Activated naive CD8-positive, alpha-beta T cell treated with anti-CD3 and anti-CD28 coated beads, Interleukin-2, amount 10 ng/mL, durations not matched to agents 7 days and 5 days (primary cell): Measurements from ENCODE around the gene LRRC61. TPM values are rescaled to one million over a fixed set of nuclear protein-coding genes. Genes with fewer than 3 reads are reported as not detected.
"Not testable (repeated sequence)": the region's sequence is repeated elsewhere in the genome, so short reads cannot be mapped to it uniquely, and the experiment has no call there.

Experiments
- ATAC-seq: fragments of 150-1000 bp; cut with Tn5 transposase; one replicate; pipeline ENCODE4 v1.10.0; 2021; ENCODE audit warnings: low read depth, moderate library complexity
- POLR2A ChIA-PET: fragments of 350-600 bp; sonication (Branson Sonifier 250); formaldehyde crosslinking; loops from one replicate; lab custom pipeline; 2021; ENCODE audit warnings: antibody characterized with exemption; lab: Charles Lee
- DNase-seq: peaks from one replicate; pipeline ENCODE4 v3.0.0; 2021
- H3K27ac Mint-ChIP-seq: one replicate; pipeline ENCODE4 v1.8.0; 2022; ENCODE audit warnings: mild to moderate bottlenecking, mixed read lengths
- H3K27me3 Mint-ChIP-seq: one replicate; pipeline ENCODE4 v1.8.0; 2022; ENCODE audit warnings: mild to moderate bottlenecking, moderate library complexity, mixed read lengths
- H3K36me3 Mint-ChIP-seq: one replicate; pipeline ENCODE4 v1.8.0; 2021; ENCODE audit warnings: mild to moderate bottlenecking, mixed read lengths
- H3K4me1 Mint-ChIP-seq: one replicate; pipeline ENCODE4 v1.8.0; 2021; ENCODE audit warnings: mixed read lengths
- H3K4me3 Mint-ChIP-seq: one replicate; pipeline ENCODE4 v1.8.0; 2022; ENCODE audit warnings: mild to moderate bottlenecking, moderate library complexity, mixed read lengths
- H3K9me3 Mint-ChIP-seq: one replicate; pipeline ENCODE4 v1.8.0; 2021; ENCODE audit warnings: mixed read lengths
- total RNA-seq, 2 experiments: library from RNA; stranded (reverse); gene quantifications; one replicate each; pipeline ENCODE4 v1.2.3, GENCODE V29; 2021

LRRC61 gene, protein sequence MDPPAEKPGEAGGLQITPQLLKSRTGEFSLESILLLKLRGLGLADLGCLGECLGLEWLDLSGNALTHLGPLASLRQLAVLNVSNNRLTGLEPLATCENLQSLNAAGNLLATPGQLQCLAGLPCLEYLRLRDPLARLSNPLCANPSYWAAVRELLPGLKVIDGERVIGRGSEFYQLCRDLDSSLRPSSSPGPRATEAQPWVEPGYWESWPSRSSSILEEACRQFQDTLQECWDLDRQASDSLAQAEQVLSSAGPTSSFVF
- 10 to 100 TPM; 16.6 to 17.2 TPM for total RNA-seq

DNA sequence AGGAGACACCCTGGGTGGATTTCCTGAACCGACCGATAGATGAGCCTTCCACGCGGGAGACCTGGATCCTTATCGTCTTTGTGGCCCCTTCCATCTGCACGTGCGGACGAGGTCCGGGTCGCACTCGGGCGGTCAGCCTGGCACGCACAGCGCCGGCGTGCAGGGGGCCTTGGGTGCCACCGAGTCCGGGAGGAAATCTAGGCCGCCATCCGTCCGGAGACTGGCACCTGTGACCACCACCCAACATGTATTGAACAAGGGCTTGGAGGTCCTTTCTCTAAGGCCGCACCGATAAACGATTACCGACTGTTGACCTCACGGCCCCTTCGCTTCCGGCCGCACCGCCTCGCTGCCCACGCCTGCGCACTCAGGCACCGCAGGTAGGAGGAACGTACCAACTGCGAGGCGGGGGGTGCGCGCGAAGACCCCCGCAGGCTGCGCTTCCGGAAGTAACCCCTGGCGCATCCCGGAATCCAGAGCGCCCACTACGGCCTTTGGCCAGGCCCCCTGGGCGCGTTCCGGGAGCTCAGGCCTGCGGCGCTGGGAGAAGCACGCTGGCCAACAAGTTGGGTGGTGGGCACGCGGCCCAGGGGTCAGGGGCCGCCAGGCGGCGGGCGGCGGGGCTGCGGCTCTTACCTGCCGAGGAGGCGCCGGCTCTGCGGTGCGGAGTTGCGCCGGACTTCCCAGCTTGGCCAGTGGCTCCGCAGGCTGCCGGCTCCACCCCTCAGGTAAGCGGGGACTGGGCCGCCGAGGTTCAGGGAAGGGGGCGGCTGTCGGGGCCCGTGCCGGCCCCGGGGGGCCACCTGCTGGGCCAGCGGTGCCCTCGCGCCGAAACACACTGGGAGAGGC, at the start of gene LRRC61, which contains the start of gene ACTR3C:
TSS of gene LRRC61 (plus strand) at position 523 of the 849 bp plus-strand sequence. CDS start 13,507 bp downstream, outside the sequence.
TSS of gene ACTR3C (minus strand) at position 713 of the 849 bp plus-strand sequence. CDS start 28,249 bp downstream, outside the sequence.
- ATAC-seq (peak; percentile 63), DNase-seq (peak; percentile 81)
- Mint-ChIP-seq H3K4me1 (peaks cover 21% of the 10 kb centered on the region), H3K27ac (peak within 1 kb of the TSS; percentile 99), H3K4me3 (peak within 1 kb of the TSS; percentile 99), H3K36me3 (peaks cover 12% of the 10 kb centered on the region), H3K9me3 (no peaks in the 10 kb centered on the region), H3K27me3 (no peaks in the 10 kb centered on the region)
- POLR2A ChIA-PET, result interaction anchor here (0.6 to 1.8 kb wide), 7 partner anchors 9 to 1211 kb away, joined by 3 to 10 read pairs (median 4); partner anchors contain the start of gene REPIN1

DNA sequence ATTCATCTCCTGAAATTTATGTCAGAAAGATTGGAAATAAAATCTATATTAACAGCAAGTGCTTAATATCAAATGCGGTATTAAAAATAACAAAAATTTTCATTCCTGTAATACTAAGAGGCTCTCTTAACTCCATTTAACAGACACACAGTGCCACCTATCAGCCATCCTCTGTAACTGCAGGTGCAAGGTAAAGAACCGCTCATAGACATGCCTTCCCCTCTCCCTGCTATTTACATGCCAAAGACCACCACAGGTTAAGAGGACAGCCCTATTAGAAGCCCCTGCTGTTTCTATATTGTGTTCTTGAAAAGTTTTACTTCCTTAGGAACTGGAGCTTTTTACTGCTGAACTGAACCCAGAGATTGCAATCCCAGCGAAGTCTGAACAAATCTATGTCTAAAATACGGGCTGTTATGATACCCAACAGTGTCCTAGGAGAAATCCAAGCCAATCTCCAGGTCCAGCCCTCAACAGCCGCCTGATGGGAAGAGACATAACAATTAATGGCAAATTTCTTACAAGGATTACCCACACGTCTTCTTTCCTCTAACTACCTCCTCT, 46.9 kb upstream of the LRRC61 start:
- DNase-seq, H3K4me3 Mint-ChIP-seq, H3K27me3 Mint-ChIP-seq, H3K36me3 Mint-ChIP-seq, H3K9me3 Mint-ChIP-seq, H3K4me1 Mint-ChIP-seq, POLR2A ChIA-PET, H3K27ac Mint-ChIP-seq: not testable (repeated sequence)
- peak; percentile 66 for ATAC-seq

DNA sequence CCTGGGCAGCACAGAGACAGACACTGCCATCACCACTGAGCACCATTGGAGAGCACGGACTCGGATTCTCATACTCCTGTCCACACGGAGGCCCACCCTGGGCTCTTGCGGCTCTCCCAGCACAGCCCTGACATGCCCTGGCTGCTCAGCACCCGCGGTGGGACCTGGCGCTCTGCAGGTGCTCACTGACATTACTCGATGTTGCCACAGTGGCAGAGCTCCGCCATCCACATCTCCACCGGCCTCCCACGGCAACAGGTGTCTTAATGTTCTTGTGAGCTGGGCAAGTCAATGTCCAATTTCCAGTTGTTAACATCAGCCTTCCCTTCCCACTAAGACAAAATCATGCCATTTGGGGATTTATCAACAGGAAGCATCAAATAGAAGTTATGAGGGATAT, 44.8 kb upstream of the LRRC61 start:
- H3K4me1 Mint-ChIP-seq, POLR2A ChIA-PET, DNase-seq, H3K27me3 Mint-ChIP-seq, ATAC-seq, H3K27ac Mint-ChIP-seq, H3K9me3 Mint-ChIP-seq, H3K36me3 Mint-ChIP-seq, H3K4me3 Mint-ChIP-seq: not testable (repeated sequence)

DNA sequence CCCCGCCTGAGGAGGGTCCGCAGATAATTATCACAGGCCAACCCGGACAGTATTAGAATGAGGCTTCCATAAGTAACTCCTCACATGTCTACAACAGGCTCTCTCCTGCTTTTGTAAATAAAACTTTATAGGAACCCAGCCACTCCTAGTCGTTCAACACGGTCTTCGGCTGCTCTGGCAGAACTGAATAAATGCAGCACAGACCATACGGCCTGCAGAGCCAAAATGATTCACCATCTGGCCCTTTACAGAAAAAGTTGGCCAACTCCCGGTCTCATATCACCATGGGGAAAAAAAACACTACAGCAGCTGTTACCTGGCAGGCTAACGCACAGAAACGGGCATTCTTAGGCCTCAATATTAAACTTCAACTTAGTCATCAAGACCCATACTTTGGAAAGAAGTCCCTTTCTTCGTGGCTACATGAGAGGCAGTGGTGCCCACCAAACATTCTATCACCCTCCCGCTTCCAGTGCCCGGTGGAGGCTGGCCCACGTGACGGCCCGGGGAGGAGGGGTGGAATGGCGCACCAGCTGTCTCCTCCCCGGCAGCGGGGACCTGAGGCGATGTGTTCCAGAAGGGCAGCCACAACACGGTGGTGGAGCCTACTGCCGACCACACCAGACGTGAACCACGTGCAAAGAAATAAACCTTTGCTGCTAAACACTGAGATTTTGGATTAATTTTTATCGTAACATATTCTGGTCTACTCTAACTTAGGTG, 41.3 kb upstream of the LRRC61 start:
- POLR2A ChIA-PET, ATAC-seq, H3K4me3 Mint-ChIP-seq, H3K27me3 Mint-ChIP-seq, H3K4me1 Mint-ChIP-seq, H3K36me3 Mint-ChIP-seq, DNase-seq, H3K9me3 Mint-ChIP-seq, H3K27ac Mint-ChIP-seq: not testable (repeated sequence)

DNA sequence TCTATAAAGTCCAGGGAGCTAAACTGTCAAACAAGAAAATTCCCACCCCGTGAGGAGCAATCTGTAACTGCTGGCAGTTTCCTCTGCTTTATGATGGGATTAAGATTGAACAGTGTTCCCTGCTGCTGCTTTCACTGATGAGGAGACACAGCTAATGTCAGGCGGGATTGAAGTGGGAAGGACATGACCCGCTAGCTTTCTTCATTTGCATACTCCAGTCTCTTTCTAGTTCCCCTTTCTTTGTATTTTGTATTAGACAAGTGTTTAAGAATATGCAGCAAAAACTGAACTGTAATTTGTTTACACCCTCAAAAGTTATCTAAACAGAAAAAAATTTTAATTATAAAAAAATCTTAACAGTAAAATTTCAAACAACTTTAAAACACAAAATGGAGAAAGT, 40.0 kb upstream of the LRRC61 start:
- H3K4me1 Mint-ChIP-seq, H3K36me3 Mint-ChIP-seq, ATAC-seq, POLR2A ChIA-PET, H3K27ac Mint-ChIP-seq, H3K4me3 Mint-ChIP-seq, DNase-seq, H3K27me3 Mint-ChIP-seq, H3K9me3 Mint-ChIP-seq: not testable (repeated sequence)

DNA sequence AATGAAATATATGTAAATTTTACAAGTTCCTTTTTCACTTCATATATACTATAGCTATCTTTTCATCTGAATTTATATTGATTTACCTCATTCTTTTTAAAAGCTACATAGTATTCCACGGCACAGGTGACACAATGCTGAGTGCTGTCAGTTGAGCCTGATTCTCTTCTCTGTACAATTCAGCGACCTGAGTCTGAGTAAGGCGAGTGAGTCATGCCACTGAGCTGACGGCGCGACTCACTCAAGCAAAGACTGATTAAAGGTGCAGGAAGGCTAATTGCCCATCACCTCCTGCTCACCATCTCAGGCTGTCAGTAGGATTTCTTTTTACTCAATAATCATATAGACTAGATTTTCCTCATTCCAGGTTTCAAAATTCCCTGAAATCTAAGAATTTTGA, 39.5 kb upstream of the LRRC61 start:
- H3K9me3 Mint-ChIP-seq, POLR2A ChIA-PET, H3K36me3 Mint-ChIP-seq, H3K27ac Mint-ChIP-seq, DNase-seq, H3K27me3 Mint-ChIP-seq, H3K4me3 Mint-ChIP-seq, ATAC-seq, H3K4me1 Mint-ChIP-seq: not testable (repeated sequence)

DNA sequence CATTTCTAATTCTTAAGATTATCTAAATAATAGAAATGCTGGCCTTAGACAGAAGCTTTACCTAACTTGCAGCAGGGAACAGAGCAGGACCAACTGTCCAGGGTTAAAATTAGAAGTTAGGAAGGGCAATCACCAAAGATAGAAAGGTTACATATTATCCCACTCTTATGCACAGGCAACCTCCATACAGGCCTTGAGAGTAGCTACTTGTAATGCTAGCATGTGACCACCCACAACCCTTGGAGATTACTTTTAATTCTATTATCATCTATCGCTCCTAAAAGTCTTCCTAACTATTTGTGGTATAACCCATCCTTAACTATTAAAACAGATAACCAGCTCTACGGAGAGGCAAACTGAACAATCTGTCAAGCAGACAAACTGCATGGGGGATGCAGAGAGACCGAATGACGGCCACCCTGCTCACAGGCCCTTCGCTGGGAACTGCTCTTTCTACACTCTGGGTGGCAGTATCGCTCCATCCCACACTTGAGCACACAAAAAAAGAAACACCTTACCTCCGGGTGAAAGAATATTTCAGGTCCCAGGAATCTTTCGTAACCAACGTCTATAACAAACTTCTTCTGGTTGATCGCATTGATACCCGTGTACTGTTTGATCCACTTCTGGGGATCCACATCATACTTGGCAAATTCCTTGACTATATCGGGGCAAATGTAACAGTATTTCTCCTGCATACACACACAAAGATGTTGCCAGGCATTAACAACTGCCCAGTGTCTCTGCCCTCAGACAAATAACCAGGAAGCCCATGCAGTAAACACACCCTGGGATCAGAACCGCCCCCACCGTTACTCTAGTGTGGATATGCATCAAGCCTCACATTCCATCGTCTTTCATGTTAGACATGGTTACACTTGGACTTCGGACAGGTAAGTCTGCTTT, 37.1 kb upstream of the LRRC61 start:
- DNase-seq, POLR2A ChIA-PET, H3K27ac Mint-ChIP-seq, H3K4me3 Mint-ChIP-seq, H3K36me3 Mint-ChIP-seq, H3K4me1 Mint-ChIP-seq, H3K9me3 Mint-ChIP-seq, H3K27me3 Mint-ChIP-seq: not testable (repeated sequence)
- peak; percentile 80 for ATAC-seq

DNA sequence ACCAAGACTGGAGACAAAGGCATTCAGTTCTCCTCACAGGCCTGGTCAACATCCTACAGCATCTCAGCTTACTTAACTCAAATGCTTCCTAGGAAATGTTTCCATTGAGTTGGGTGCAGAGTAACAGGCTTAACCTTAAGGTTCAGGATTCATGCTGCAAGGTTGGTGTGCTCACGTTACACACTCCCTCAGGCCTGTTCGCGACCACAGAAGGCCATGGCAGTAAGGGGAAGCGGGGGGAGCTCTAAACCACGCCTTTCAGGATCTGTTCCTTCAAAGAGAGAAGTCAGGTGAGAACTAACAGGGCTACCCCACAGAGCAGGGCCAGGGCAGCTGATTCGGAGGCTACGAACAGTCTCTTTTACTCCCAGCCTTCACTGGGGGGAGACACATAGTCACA, 35.3 kb upstream of the LRRC61 start:
- DNase-seq, H3K9me3 Mint-ChIP-seq, POLR2A ChIA-PET, H3K4me1 Mint-ChIP-seq, H3K27me3 Mint-ChIP-seq, H3K4me3 Mint-ChIP-seq, H3K36me3 Mint-ChIP-seq, H3K27ac Mint-ChIP-seq, ATAC-seq: not testable (repeated sequence)

DNA sequence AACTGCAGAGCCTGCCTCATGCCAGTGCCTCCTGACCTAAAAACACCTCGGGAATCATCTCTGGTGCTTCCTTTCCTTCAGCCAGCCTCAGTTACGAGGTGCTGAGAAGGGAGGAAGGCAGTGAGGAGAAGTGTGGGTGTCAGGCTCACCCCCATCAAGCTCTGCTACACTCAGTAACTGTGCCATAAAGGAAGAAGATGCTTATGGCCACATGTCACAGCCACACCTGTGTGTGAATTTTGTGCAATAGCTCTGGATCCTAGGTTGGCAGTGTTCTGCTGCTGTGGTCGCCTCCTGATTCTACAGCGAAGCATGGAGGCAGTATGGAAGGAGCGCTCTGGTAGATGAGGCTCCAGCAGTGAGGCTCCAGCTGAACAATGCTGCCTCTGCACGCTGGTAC, 34.3 kb upstream of the LRRC61 start:
- H3K27me3 Mint-ChIP-seq, H3K27ac Mint-ChIP-seq, H3K4me3 Mint-ChIP-seq, ATAC-seq, POLR2A ChIA-PET, H3K4me1 Mint-ChIP-seq, DNase-seq, H3K36me3 Mint-ChIP-seq, H3K9me3 Mint-ChIP-seq: not testable (repeated sequence)

DNA sequence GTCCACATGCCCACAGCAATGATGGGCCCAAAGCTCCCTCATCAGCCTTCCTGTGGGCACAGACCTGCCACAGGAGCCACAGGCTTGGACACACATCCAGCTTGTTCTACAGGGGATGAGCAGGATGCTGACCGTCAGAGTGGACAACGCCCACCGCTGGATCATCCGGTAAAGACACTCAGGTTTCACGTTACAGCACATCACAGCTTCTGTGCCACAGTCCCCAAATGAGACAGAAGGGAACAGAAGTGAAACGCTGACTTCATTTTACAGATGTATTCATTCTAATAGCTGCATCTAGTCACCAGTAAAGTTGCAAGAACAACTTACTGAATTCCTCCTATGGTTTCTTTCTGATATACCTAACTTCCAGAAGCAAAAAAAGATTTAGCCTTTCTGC, 32.8 kb upstream of the LRRC61 start:
- H3K27me3 Mint-ChIP-seq, POLR2A ChIA-PET, H3K36me3 Mint-ChIP-seq, H3K4me3 Mint-ChIP-seq, ATAC-seq, H3K4me1 Mint-ChIP-seq, H3K27ac Mint-ChIP-seq, DNase-seq, H3K9me3 Mint-ChIP-seq: not testable (repeated sequence)

DNA sequence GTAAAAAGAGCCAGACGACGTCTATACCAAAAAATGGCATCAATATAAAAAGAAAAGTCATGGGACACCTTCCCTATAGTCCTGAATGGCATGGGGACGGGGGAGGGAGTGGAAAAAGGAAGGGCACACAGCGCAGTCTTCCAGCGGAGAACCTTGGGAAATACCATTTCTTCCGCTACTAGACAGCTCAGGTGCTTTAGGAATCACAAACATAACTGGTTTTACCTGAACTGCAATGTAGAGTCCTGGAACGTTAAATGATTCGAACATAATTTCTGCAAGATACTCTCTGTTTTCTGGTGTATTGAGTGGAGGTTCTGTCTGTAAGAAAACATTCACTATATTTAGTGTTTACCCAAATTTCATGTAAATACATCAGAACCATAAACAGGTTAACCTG, 28.1 kb upstream of the LRRC61 start:
- H3K27me3 Mint-ChIP-seq, H3K27ac Mint-ChIP-seq, POLR2A ChIA-PET, H3K9me3 Mint-ChIP-seq, DNase-seq, ATAC-seq, H3K4me3 Mint-ChIP-seq, H3K36me3 Mint-ChIP-seq, H3K4me1 Mint-ChIP-seq: not testable (repeated sequence)

DNA sequence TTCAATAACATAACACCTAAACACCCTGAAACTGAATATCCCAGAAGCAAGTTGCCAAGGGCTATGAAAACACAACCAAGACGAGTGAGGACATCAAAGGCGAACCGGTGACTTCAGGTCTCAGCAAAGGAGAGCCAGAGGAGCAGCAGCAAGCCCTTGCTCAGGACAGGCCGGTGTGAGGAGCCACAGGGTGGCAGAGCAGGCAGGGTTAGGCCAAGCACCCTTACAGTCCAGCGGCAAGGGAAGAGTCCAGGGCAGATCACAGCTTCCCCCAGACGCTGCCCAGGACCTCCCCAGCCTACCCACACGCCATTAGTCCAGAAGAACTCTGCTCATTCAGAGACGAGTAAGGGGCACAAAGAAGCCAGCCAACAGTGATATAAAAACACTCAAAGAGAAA, 27.5 kb upstream of the LRRC61 start:
- DNase-seq, H3K9me3 Mint-ChIP-seq, H3K36me3 Mint-ChIP-seq, H3K27me3 Mint-ChIP-seq, H3K4me1 Mint-ChIP-seq, ATAC-seq, H3K27ac Mint-ChIP-seq, POLR2A ChIA-PET, H3K4me3 Mint-ChIP-seq: not testable (repeated sequence)
